Measurements from ENCODE around the gene CDK2AP2. TPM values are rescaled to one million over a fixed set of nuclear protein-coding genes. Genes with fewer than 3 reads are reported as not detected.

The CDK2AP2 gene
- total RNA-seq, 4 donors from 2014 or later: 16.3 to 40.4 (median 27.8) TPM

DNA sequence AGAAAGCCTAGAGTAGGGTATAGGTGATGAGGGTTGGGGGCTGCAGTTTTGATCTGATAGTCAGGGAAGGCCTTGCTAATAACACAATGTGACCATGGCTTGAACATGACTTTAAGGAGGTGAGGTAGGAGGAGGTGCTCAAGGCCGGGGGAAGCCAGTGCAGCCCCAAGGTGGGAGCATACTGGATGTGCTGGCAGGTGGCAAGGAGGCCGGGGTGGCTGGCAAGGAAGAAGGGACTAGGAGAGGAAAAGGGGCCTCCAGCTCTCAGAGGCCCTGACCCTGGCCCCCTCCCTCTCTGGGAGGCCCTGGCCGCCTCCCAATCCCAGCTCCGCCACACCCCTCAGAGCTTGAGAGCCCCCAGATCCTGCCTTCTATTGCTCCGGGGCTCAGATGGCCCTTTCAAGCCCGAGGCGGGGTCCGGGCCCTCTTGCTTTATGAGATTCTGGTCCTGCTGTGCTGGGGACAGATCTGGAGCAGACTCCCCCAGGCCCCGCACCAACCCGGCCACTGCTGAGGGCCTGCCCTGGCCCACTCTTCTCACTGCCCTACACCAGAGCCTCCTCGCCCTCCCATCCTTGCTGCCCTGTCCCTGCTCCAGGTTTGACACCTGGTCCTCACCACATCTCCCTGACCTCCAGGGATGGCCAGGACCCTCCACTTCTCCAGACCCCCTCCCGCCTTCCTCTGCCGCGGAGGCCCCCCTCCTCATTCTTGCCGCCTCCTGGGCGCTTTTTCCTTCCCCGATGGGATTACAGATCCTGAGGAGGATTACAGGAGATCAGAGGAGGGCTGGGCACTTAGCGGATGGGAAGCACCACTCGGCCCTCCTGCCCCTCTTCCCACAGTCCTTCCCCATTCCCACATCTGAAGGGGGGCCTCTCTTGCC, 4.6 kb downstream of the CDK2AP2 start:
- TF ChIP-seq POLR2A (IDR thresholded peaks at IDR 0.05) (no peak), CTCF (IDR thresholded peaks at IDR 0.05) (no peak)
- DNase-seq (ENCODE audit: low spot score in 2 of 2): no peak
- H3K4me3 ChIP-seq (ENCODE audit: low read depth, poor library complexity, severe bottlenecking): no peak overlapping the region
- intact Hi-C loops (cut with DNase I; ENCODE audit: low total_unique reads): loop anchor here (10.0 kb wide), 1 partner anchor 109 kb away; the partner anchor contains the start of gene RAD9A
- 83 to 86% methylated on average over 19 of the region's 19 CpGs for WGBS, 2 donors

- H3K4me3 ChIP-seq (ENCODE audit: low read depth, poor library complexity, severe bottlenecking): no peak overlapping the region
- WGBS, 2 donors: 94 to 98% methylated on average over 16 to 18 of the region's 18 CpGs
- DNase-seq (ENCODE audit: low spot score in 2 of 2): no peak
- TF ChIP-seq CTCF (IDR thresholded peaks at IDR 0.05) (no peak), POLR2A (IDR thresholded peaks at IDR 0.05) (no peak)
- intact Hi-C loops (cut with DNase I; ENCODE audit: low total_unique reads): loop anchor here (10.0 kb wide), 1 partner anchor 108 kb away; the partner anchor contains the start of gene RAD9A
Measured at GRCh38 chr11:67502328-67502979, 5.5 kb downstream of the CDK2AP2 start.

DNA sequence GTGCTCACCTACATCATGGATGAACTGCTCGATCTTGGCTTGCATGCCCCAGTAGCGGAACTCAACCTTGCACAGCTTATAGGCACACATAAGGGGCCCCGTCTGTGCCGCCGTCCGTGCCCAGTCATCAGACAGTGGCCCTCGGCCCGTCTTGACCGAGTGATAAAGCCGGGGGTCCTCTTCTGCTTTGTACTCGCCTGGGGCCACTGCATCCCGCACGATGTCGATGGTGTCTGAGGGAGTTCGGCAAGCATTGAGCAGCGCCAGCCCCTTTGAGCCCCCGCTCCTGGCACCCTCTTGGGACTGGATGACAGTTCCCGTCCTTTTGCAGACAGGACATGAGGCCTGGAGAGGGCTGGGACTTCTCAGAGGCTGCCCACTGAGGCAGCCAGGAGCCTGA, 6.1 kb downstream of the CDK2AP2 start:
- no peak overlapping the region for H3K4me3 ChIP-seq (ENCODE audit: low read depth, poor library complexity, severe bottlenecking)
- no peak for TF ChIP-seq POLR2A (IDR thresholded peaks at IDR 0.05)
- no peak for TF ChIP-seq CTCF (IDR thresholded peaks at IDR 0.05)
- no peak for DNase-seq (ENCODE audit: low spot score in 2 of 2)
- intact Hi-C loops (cut with DNase I; ENCODE audit: low total_unique reads): loop anchor here (10.0 kb wide), 1 partner anchor 107 kb away; the partner anchor contains the start of gene RAD9A
- WGBS, 2 donors: 98% methylated on average over 11 to 16 of the region's 18 CpGs

- no peak for TF ChIP-seq CTCF (IDR thresholded peaks at IDR 0.05)
- no peak overlapping the region for H3K4me3 ChIP-seq (ENCODE audit: low read depth, poor library complexity, severe bottlenecking)
- intact Hi-C loops (cut with DNase I; ENCODE audit: low total_unique reads): loop anchor here (10.0 kb wide), 1 partner anchor 106 kb away; the partner anchor contains the start of gene RAD9A
- 91 to 93% methylated on average over 9 of the region's 9 CpGs for WGBS, 2 donors
- no peak for DNase-seq (ENCODE audit: low spot score in 2 of 2)
Measured at GRCh38 chr11:67500831-67501715, 6.9 kb downstream of the CDK2AP2 start.

DNA sequence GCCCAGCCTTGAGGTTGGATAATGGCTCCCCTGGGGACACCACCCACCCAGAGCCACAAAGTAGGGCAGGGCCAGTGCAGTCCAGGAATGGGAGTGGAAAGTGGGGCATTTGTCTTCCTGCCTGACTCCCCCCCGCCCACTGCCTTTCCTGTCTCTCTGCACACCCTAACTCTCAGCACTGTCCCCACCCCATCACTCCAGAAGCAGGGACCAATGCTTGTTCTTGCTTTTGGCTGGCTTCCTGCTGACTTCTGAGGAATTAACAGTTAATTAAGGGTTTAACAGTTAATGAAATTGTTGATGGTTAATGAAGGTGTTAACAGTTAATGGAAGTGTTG, 7.5 kb downstream of the CDK2AP2 start:
- no peak overlapping the region for H3K4me3 ChIP-seq (ENCODE audit: low read depth, poor library complexity, severe bottlenecking)
- no peak for DNase-seq (ENCODE audit: low spot score in 2 of 2)
- 90 to 100% methylated on average over 1 of the region's 1 CpG for WGBS, 2 donors
- intact Hi-C loops (cut with DNase I; ENCODE audit: low total_unique reads): loop anchor here (10.0 kb wide), 1 partner anchor 106 kb away; the partner anchor contains the start of gene RAD9A
- TF ChIP-seq CTCF (IDR thresholded peaks at IDR 0.05) (no peak), POLR2A (IDR thresholded peaks at IDR 0.05) (no peak)
